GM19023 (cell line): ENCODE measurements around the gene SIRPA.

Source experiments
- ATAC-seq: cut with Tn5 transposase; IDR thresholded peaks from one replicate; pipeline ENCODE4 v1.9.1; 2021; ENCODE audit warnings: mild to moderate bottlenecking, moderate library complexity; ENCODE audit not compliant: unreplicated experiment

The SIRPA gene

GRCh38 chr20:1946762-1947534 is 51.7 kb downstream of the SIRPA start:
- ATAC-seq = no peak

GRCh38 chr20:1947535-1947846 is 52.3 kb downstream of the SIRPA start:
- ATAC-seq = no peak

- ATAC-seq = no peak
Observed at GRCh38 chr20:1949347-1950100, 54.3 kb downstream of the SIRPA start.

GRCh38 chr20:1950836-1951235 is 55.6 kb downstream of the SIRPA start:
- no peak for ATAC-seq

GRCh38 chr20:1951436-1952115 is 56.4 kb downstream of the SIRPA start:
- ATAC-seq = no peak

- no peak for ATAC-seq
Observed at GRCh38 chr20:1952737-1953530, 57.7 kb downstream of the SIRPA start.

- no peak for ATAC-seq
Observed at GRCh38 chr20:1953621-1954020, 58.4 kb downstream of the SIRPA start.

GRCh38 chr20:1955217-1955616 is 60.0 kb downstream of the SIRPA start:
- ATAC-seq = no peak

- ATAC-seq = no peak
Observed at GRCh38 chr20:1958426-1958825, 63.2 kb downstream of the SIRPA start.

GRCh38 chr20:1959156-1959555 is 63.9 kb downstream of the SIRPA start:
- no peak for ATAC-seq

GRCh38 chr20:1961374-1961773 is 66.2 kb downstream of the SIRPA start:
- no peak for ATAC-seq

- ATAC-seq = no peak
Observed at GRCh38 chr20:1964061-1964460, 68.9 kb downstream of the SIRPA start.

- ATAC-seq = no peak
Observed at GRCh38 chr20:1964659-1965405, 69.6 kb downstream of the SIRPA start.

GRCh38 chr20:1965520-1966351 is 70.5 kb downstream of the SIRPA start:
- ATAC-seq = no peak

- ATAC-seq = no peak
Observed at GRCh38 chr20:1968964-1969363, 73.8 kb downstream of the SIRPA start.

GRCh38 chr20:1971893-1972586 is 76.8 kb downstream of the SIRPA start:
- no peak for ATAC-seq

GRCh38 chr20:1973601-1974440 is 78.6 kb downstream of the SIRPA start:
- ATAC-seq = no peak

- ATAC-seq = no peak
Observed at GRCh38 chr20:1975291-1975690, 80.1 kb downstream of the SIRPA start.
